ENCODE measurements around the gene PCDHB8.

GRCh38 chr5:141175933-141176332, 1.7 kb upstream of the PCDHB8 start:
- no peak for TF ChIP-seq CTCF (IDR thresholded peaks at IDR 0.05)
- TF ChIP-seq POLR2A (IDR thresholded peaks at IDR 0.05) = no peak
